ENCODE results near the gene MAGEA6.
"Not testable (repeated sequence)": the region's sequence is repeated elsewhere in the genome, so short reads cannot be mapped to it uniquely, and the experiment has no call there.

The MAGEA6 gene

DNA sequence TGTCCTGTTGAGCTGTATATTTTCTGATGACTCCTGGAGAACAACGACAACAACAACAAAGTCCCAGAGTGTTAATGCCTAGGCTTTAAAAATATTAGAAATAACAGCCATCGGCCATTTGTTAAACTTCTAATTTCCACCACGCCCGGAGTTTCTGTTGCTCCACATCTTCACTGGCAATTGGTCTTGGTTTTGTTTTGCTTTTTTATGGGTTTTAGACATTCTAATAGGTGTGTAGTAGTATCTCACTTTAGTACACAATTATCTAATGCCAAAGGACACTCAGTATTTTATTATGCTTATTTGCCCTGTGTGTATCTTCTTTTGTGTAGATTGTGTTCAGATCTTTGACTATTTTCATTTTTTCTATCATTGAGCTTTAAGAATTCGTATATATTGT, 30.9 kb downstream of the MAGEA6 start:
- no peak overlapping the region for H2AK5ac ChIP-seq (ENCODE audit: low read length)
- H3K4ac ChIP-seq (ENCODE audit: low read depth, low read length): no peak overlapping the region
- no peaks in the 10 kb centered on the region for H3K36me3 ChIP-seq (ENCODE audit: control insufficient read depth, insufficient read depth, low read length)
- H3K9ac ChIP-seq (ENCODE audit: low read length): no peak overlapping the region
- H3K79me2 ChIP-seq (ENCODE audit: control insufficient read depth, insufficient read depth, low read length): no peaks in the 10 kb centered on the region
- WGBS (ENCODE audit: extremely low coverage, insufficient coverage, low lambda C conversion rate): no CpG with 5 or more reads among the region's 5 CpGs
- H3K56ac ChIP-seq (ENCODE audit: low read length): no peak overlapping the region
- no peak overlapping the region for H3K4me2 ChIP-seq (ENCODE audit: low read length)
- no peak overlapping the region for H2BK5ac ChIP-seq (ENCODE audit: low read length)
- no peak overlapping the region for H4K8ac ChIP-seq (ENCODE audit: low read depth, low read length)
- no peaks in the 10 kb centered on the region for H3K27me3 ChIP-seq (ENCODE audit: insufficient read depth, low read length, poor library complexity)
- no peak overlapping the region for H2BK15ac ChIP-seq (replicated peaks; ENCODE audit: low read depth)
- H3K27ac ChIP-seq (ENCODE audit: low read depth, low read length): no peak overlapping the region
- no peak for DNase-seq
- no peaks in the 10 kb centered on the region for H3K4me1 ChIP-seq (ENCODE audit: control insufficient read depth, low read depth, low read length)
- H4K5ac ChIP-seq (ENCODE audit: low read length): no peak overlapping the region
- no peak overlapping the region for H3K23ac ChIP-seq (ENCODE audit: low read length)
- no peak overlapping the region for H3K18ac ChIP-seq (ENCODE audit: low read length)
- H3K79me1 ChIP-seq (ENCODE audit: low read length): no peaks in the 10 kb centered on the region
- no peak overlapping the region for H2BK120ac ChIP-seq (ENCODE audit: low read depth, low read length)
- H3K4me3 ChIP-seq (ENCODE audit: low read length): no peak overlapping the region

DNA sequence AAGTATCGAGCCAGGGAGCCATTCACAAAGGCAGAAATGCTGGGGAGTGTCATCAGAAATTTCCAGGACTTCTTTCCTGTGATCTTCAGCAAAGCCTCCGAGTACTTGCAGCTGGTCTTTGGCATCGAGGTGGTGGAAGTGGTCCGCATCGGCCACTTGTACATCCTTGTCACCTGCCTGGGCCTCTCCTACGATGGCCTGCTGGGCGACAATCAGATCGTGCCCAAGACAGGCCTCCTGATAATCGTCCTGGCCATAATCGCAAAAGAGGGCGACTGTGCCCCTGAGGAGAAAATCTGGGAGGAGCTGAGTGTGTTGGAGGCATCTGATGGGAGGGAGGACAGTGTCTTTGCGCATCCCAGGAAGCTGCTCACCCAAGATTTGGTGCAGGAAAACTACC, 33.0 kb downstream of the MAGEA6 start:
- not testable (repeated sequence) for H4K8ac ChIP-seq (ENCODE audit: low read depth, low read length); H3K27ac ChIP-seq (ENCODE audit: low read depth, low read length); H3K4me2 ChIP-seq (ENCODE audit: low read length); DNase-seq; H3K4ac ChIP-seq (ENCODE audit: low read depth, low read length); H3K9ac ChIP-seq (ENCODE audit: low read length); H3K56ac ChIP-seq (ENCODE audit: low read length); H3K27me3 ChIP-seq (ENCODE audit: insufficient read depth, low read length, poor library complexity); H3K79me1 ChIP-seq (ENCODE audit: low read length); H2BK15ac ChIP-seq (replicated peaks; ENCODE audit: low read depth); H4K5ac ChIP-seq (ENCODE audit: low read length); H3K36me3 ChIP-seq (ENCODE audit: control insufficient read depth, insufficient read depth, low read length); H3K4me3 ChIP-seq (ENCODE audit: low read length); H3K4me1 ChIP-seq (ENCODE audit: control insufficient read depth, low read depth, low read length); H2AK5ac ChIP-seq (ENCODE audit: low read length); H2BK5ac ChIP-seq (ENCODE audit: low read length); H2BK120ac ChIP-seq (ENCODE audit: low read depth, low read length); H3K79me2 ChIP-seq (ENCODE audit: control insufficient read depth, insufficient read depth, low read length); H3K23ac ChIP-seq (ENCODE audit: low read length); H3K18ac ChIP-seq (ENCODE audit: low read length)
- no CpG with 5 or more reads among the region's 12 CpGs for WGBS (ENCODE audit: extremely low coverage, insufficient coverage, low lambda C conversion rate)

DNA sequence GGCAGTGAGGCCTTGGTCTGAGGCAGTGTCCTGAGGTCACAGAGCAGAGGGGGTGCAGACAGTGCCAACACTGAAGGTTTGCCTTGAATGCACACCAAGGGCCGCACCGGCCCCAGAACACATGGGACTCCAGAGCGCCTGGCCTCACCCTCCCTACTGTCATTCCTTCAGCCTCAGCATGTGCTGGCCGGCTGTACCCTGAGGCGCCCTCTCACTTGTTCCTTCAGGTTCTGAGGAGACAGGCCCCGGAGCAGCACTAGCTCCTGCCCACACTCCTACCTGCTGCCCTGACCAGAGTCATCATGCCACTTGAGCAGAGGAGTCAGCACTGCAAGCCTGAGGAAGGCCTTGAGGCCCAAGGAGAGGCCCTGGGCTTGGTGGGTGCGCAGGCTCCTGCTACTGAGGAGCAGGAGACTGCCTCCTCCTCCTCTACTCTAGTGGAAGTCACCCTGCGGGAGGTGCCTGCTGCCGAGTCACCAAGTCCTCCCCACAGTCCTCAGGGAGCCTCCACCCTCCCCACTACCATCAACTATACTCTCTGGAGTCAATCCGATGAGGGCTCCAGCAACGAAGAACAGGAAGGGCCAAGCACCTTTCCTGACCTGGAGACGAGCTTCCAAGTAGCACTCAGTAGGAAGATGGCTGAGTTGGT, 33.5 kb downstream of the MAGEA6 start:
- Histone ChIP-seq H3K27ac (ENCODE audit: low read depth, low read length) (no peak overlapping the region), H4K5ac (ENCODE audit: low read length) (no peak overlapping the region), H3K79me2 (ENCODE audit: control insufficient read depth, insufficient read depth, low read length) (no peaks in the 10 kb centered on the region), H3K9ac (ENCODE audit: low read length) (no peak overlapping the region), H3K23ac (ENCODE audit: low read length) (no peak overlapping the region), H3K18ac (ENCODE audit: low read length) (no peak overlapping the region), H3K4me1 (ENCODE audit: control insufficient read depth, low read depth, low read length) (no peaks in the 10 kb centered on the region), H3K4me2 (ENCODE audit: low read length) (no peak overlapping the region), H2BK5ac (ENCODE audit: low read length) (no peak overlapping the region), H3K4ac (ENCODE audit: low read depth, low read length) (no peak overlapping the region), H3K56ac (ENCODE audit: low read length) (no peak overlapping the region), H3K27me3 (ENCODE audit: insufficient read depth, low read length, poor library complexity) (no peaks in the 10 kb centered on the region), H2BK15ac (replicated peaks; ENCODE audit: low read depth) (no peak overlapping the region), H3K79me1 (ENCODE audit: low read length) (no peaks in the 10 kb centered on the region), H4K8ac (ENCODE audit: low read depth, low read length) (no peak overlapping the region), H3K36me3 (ENCODE audit: control insufficient read depth, insufficient read depth, low read length) (no peaks in the 10 kb centered on the region), H2AK5ac (ENCODE audit: low read length) (no peak overlapping the region), H3K4me3 (ENCODE audit: low read length) (no peak overlapping the region), H2BK120ac (ENCODE audit: low read depth, low read length) (no peak overlapping the region)
- no peak for DNase-seq
- WGBS (ENCODE audit: extremely low coverage, insufficient coverage, low lambda C conversion rate): no CpG with 5 or more reads among the region's 12 CpGs

DNA sequence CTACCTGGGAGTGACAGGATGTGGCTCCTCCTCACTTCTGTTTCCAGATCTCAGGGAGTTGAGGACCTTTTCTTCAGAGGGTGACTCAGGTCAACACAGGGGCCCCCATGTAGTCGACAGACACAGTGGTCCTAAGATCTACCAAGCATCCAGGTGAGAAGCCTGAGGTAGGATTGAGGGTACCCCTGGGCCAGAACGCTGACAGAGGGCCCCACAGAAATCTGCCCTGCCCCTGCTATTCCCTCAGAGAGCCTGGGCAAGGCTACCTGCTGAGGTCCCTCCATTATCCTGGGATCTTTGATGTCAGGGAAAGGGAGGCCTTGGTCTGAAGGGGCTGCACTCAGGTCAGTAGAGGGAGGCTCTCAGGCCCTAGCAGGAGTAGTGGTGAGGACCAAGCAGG, 34.4 kb downstream of the MAGEA6 start:
- no peak overlapping the region for H3K4me2 ChIP-seq (ENCODE audit: low read length)
- no peak overlapping the region for H4K8ac ChIP-seq (ENCODE audit: low read depth, low read length)
- no peak overlapping the region for H2BK5ac ChIP-seq (ENCODE audit: low read length)
- no peak overlapping the region for H3K9ac ChIP-seq (ENCODE audit: low read length)
- no CpG with 5 or more reads among the region's 2 CpGs for WGBS (ENCODE audit: extremely low coverage, insufficient coverage, low lambda C conversion rate)
- H3K4ac ChIP-seq (ENCODE audit: low read depth, low read length): no peak overlapping the region
- H3K56ac ChIP-seq (ENCODE audit: low read length): no peak overlapping the region
- no peak overlapping the region for H2BK120ac ChIP-seq (ENCODE audit: low read depth, low read length)
- no peak overlapping the region for H2AK5ac ChIP-seq (ENCODE audit: low read length)
- H3K4me1 ChIP-seq (ENCODE audit: control insufficient read depth, low read depth, low read length): no peaks in the 10 kb centered on the region
- no peaks in the 10 kb centered on the region for H3K36me3 ChIP-seq (ENCODE audit: control insufficient read depth, insufficient read depth, low read length)
- no peak for DNase-seq
- H3K4me3 ChIP-seq (ENCODE audit: low read length): no peak overlapping the region
- no peaks in the 10 kb centered on the region for H3K79me1 ChIP-seq (ENCODE audit: low read length)
- no peak overlapping the region for H4K5ac ChIP-seq (ENCODE audit: low read length)
- no peak overlapping the region for H2BK15ac ChIP-seq (replicated peaks; ENCODE audit: low read depth)
- H3K27ac ChIP-seq (ENCODE audit: low read depth, low read length): no peak overlapping the region
- H3K23ac ChIP-seq (ENCODE audit: low read length): no peak overlapping the region
- H3K79me2 ChIP-seq (ENCODE audit: control insufficient read depth, insufficient read depth, low read length): no peaks in the 10 kb centered on the region
- H3K27me3 ChIP-seq (ENCODE audit: insufficient read depth, low read length, poor library complexity): no peaks in the 10 kb centered on the region
- H3K18ac ChIP-seq (ENCODE audit: low read length): no peak overlapping the region

DNA sequence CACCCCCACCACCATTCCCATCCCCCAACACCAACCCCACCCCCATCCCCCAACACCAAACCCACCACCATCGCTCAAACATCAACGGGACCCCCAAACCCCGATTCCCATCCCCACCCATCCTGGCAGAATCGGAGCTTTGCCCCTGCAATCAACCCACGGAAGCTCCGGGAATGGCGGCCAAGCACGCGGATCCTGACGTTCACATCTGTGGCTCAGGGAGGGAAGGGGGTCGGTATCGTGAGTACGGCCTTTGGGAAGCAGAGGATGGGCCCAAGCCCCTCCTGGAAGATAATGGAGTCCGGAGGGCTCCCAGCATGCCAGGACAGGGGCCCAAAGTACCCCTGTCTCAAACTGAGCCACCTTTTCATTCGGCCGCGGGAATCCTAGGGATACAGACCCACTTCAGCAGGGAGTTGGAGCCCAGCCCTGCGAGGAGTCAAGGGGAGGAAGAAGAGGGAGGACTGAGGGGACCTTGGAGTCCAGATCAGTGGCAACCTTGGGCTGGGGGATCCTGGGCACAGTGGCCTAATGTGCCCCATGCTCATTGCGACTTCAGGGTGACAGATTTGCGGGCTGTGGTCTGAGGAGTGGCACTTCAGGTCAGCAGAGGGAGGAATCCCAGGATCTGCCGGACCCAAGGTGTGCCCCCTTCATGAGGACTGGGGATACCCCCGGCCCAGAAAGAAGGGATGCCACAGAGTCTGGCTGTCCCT, 35.2 kb downstream of the MAGEA6 start:
- H3K23ac ChIP-seq (ENCODE audit: low read length); H3K56ac ChIP-seq (ENCODE audit: low read length); H3K4me2 ChIP-seq (ENCODE audit: low read length); H2AK5ac ChIP-seq (ENCODE audit: low read length); H4K5ac ChIP-seq (ENCODE audit: low read length); H3K4ac ChIP-seq (ENCODE audit: low read depth, low read length); H3K79me2 ChIP-seq (ENCODE audit: control insufficient read depth, insufficient read depth, low read length); H3K27me3 ChIP-seq (ENCODE audit: insufficient read depth, low read length, poor library complexity); H3K4me1 ChIP-seq (ENCODE audit: control insufficient read depth, low read depth, low read length); H2BK120ac ChIP-seq (ENCODE audit: low read depth, low read length); H3K27ac ChIP-seq (ENCODE audit: low read depth, low read length); H2BK5ac ChIP-seq (ENCODE audit: low read length); H3K18ac ChIP-seq (ENCODE audit: low read length); H3K4me3 ChIP-seq (ENCODE audit: low read length); DNase-seq; H4K8ac ChIP-seq (ENCODE audit: low read depth, low read length); H2BK15ac ChIP-seq (replicated peaks; ENCODE audit: low read depth); H3K9ac ChIP-seq (ENCODE audit: low read length); H3K36me3 ChIP-seq (ENCODE audit: control insufficient read depth, insufficient read depth, low read length); H3K79me1 ChIP-seq (ENCODE audit: low read length): not testable (repeated sequence)
- no CpG with 5 or more reads among the region's 22 CpGs for whole genome bisulfite sequencing (ENCODE audit: extremely low coverage, insufficient coverage, low lambda C conversion rate)
